Measurements from ENCODE around the gene GRID2IP. TPM values are rescaled to one million over a fixed set of nuclear protein-coding genes. Genes with fewer than 3 reads are reported as not detected.
A peak's percentile ranks its signal among the peaks of the same experiment; 100 is the strongest.

The GRID2IP gene
- total RNA-seq, 2 experiments from 2014 or later: 0.36 to 0.39 TPM

GRCh38 chr7:6532516-6532915 is 18.7 kb downstream of the GRID2IP start:
- POLR2A ChIA-PET: interaction anchor here (2.3 kb wide), 1 partner anchor 57 kb away, joined by 5 read pairs; the partner anchor contains the start of gene INTS15
- Mint-ChIP-seq H3K4me3 (peak overlapping the region; percentile 68), H3K27me3 (peaks cover 9% of the 10 kb centered on the region)

GRCh38 chr7:6531492-6532279 is 19.6 kb downstream of the GRID2IP start:
- ATAC-seq (ENCODE audit: poor library complexity): no peak
- no peaks in the 10 kb centered on the region for H3K36me3 Mint-ChIP-seq (ENCODE audit: low read depth)
- H3K27me3 Mint-ChIP-seq: peaks cover 17% of the 10 kb centered on the region
- ChIA-PET POLR2A (interaction anchor here (2.3 kb wide), 1 partner anchor 58 kb away, joined by 5 read pairs; the partner anchor contains the start of gene INTS15), CTCF (no interaction called here)
- Histone ChIP-seq H3K27ac (ENCODE audit: low read depth in 1 of 2, low read length in 2 of 2) (no peak overlapping the region), H3K36me3 (ENCODE audit: insufficient read depth, low read length) (no peaks in the 10 kb centered on the region), H3K9me3 (ENCODE audit: control insufficient read depth in 1 of 2, insufficient read depth in 1 of 2, low read length in 2 of 2) (peaks cover 0 to 7% of the 10 kb centered on the region in 2 experiments), H3K4me1 (ENCODE audit: insufficient read depth, low read length) (peaks cover 26% of the 10 kb centered on the region), H3K27me3 (ENCODE audit: control insufficient read depth in 1 of 2, insufficient read depth in 2 of 2, low read length in 2 of 2) (peaks cover 27 to 31% of the 10 kb centered on the region in 2 experiments), H3K4me3 (ENCODE audit: low read length) (peak overlapping the region; percentile 62)
- H3K9me3 Mint-ChIP-seq: no peaks in the 10 kb centered on the region
- intact Hi-C loops (cut with DNase I, micrococcal nuclease): loop anchor here in 1 of 2 experiments (5.0 kb wide), 1 partner anchor 46 kb away; the partner anchor contains the start of gene ZDHHC4
- peak overlapping the region; percentile 84 for H3K4me3 Mint-ChIP-seq
- no peak overlapping the region for H3K27ac Mint-ChIP-seq
- peaks cover 18% of the 10 kb centered on the region for H3K4me1 Mint-ChIP-seq (ENCODE audit: low read depth)
- DNase-seq: no peak
- TF ChIP-seq CTCF (IDR thresholded peaks at IDR 0.05): no peak

More at GRCh38 chr7:6532516-6532915, 18.7 kb downstream of the GRID2IP start:
- intact Hi-C loops (cut with DNase I, micrococcal nuclease): loop anchor here in 1 of 2 experiments (5.0 kb wide), 1 partner anchor 45 kb away; the partner anchor contains the start of gene ZDHHC4
- Histone ChIP-seq H3K27ac (ENCODE audit: low read depth in 1 of 2, low read length in 2 of 2) (no peak overlapping the region), H3K36me3 (ENCODE audit: insufficient read depth, low read length) (no peaks in the 10 kb centered on the region), H3K27me3 (ENCODE audit: control insufficient read depth in 1 of 2, insufficient read depth in 2 of 2, low read length in 2 of 2) (peaks cover 23% of the 10 kb centered on the region in 2 experiments), H3K4me1 (ENCODE audit: insufficient read depth, low read length) (peaks cover 24% of the 10 kb centered on the region), H3K4me3 (ENCODE audit: low read length) (no peak overlapping the region), H3K9me3 (ENCODE audit: control insufficient read depth in 1 of 2, insufficient read depth in 1 of 2, low read length in 2 of 2) (peaks cover 0 to 7% of the 10 kb centered on the region in 2 experiments)
- no peak for TF ChIP-seq CTCF (IDR thresholded peaks at IDR 0.05)
- no peaks in the 10 kb centered on the region for H3K9me3 Mint-ChIP-seq
- DNase-seq: no peak
- H3K4me1 Mint-ChIP-seq (ENCODE audit: low read depth): peaks cover 11% of the 10 kb centered on the region
- H3K36me3 Mint-ChIP-seq (ENCODE audit: low read depth): no peaks in the 10 kb centered on the region
- no peak overlapping the region for H3K27ac Mint-ChIP-seq
- no peak for ATAC-seq (ENCODE audit: poor library complexity)
- CTCF ChIA-PET: no interaction called here

- H3K27me3 Mint-ChIP-seq: peaks cover 17% of the 10 kb centered on the region
- no peaks in the 10 kb centered on the region for H3K36me3 Mint-ChIP-seq (ENCODE audit: low read depth)
- H3K9me3 ChIP-seq (ENCODE audit: control insufficient read depth in 1 of 2, insufficient read depth in 1 of 2, low read length in 2 of 2): peaks cover 0 to 4% of the 10 kb centered on the region in 2 experiments
- intact Hi-C loops (cut with DNase I, micrococcal nuclease): loop anchor here in 1 of 2 experiments (5.0 kb wide), 1 partner anchor 46 kb away; the partner anchor contains the start of gene ZDHHC4
- peak overlapping the region; percentile 62 for H3K4me3 ChIP-seq (ENCODE audit: low read length)
- H3K9me3 Mint-ChIP-seq: no peaks in the 10 kb centered on the region
- DNase-seq: peak; percentile 27 to 79 (median 58)
- H3K27ac ChIP-seq (ENCODE audit: low read depth in 1 of 2, low read length in 2 of 2): no peak overlapping the region
- POLR2A ChIA-PET: interaction anchor here (2.3 kb wide), 1 partner anchor 59 kb away, joined by 5 read pairs; the partner anchor contains the start of gene INTS15
- peak; percentile 79 for ATAC-seq (ENCODE audit: poor library complexity)
- CTCF ChIA-PET: no interaction called here
- no peak for TF ChIP-seq CTCF (IDR thresholded peaks at IDR 0.05)
- peak overlapping the region; percentile 84 for H3K4me3 Mint-ChIP-seq
- H3K36me3 ChIP-seq (ENCODE audit: insufficient read depth, low read length): no peaks in the 10 kb centered on the region
- peaks cover 28% of the 10 kb centered on the region in 2 experiments for H3K27me3 ChIP-seq (ENCODE audit: control insufficient read depth in 1 of 2, insufficient read depth in 2 of 2, low read length in 2 of 2)
- no peak overlapping the region for H3K27ac Mint-ChIP-seq
- H3K4me1 Mint-ChIP-seq (ENCODE audit: low read depth): peaks cover 18% of the 10 kb centered on the region
- peaks cover 27% of the 10 kb centered on the region for H3K4me1 ChIP-seq (ENCODE audit: insufficient read depth, low read length)
These were observed 20.4 kb downstream of the GRID2IP start for GRCh38 chr7:6530626-6531491.

Measured in CD4-positive, alpha-beta T cell (primary cell).